Peyer's patch (tissue), 4 donors: ENCODE measurements around the gene DPH2. TPM values are rescaled to one million over a fixed set of nuclear protein-coding genes. Genes with fewer than 3 reads are reported as not detected.

Source experiments
- DNase-seq, 3 donors: peaks; one replicate each; pipeline ENCODE4 v3.0.0-alpha.2; 2017 to 2019
- H3K27ac ChIP-seq, 4 donors: fragments of 200-600 bp; sonication (generic); one replicate each; pipeline ENCODE4 v1.5.1; 2016 to 2019
- H3K27me3 ChIP-seq, 2 donors: fragments of 200-600 bp; sonication (generic); one replicate each; pipeline ENCODE4 v1.5.1; 2019
- H3K36me3 ChIP-seq, 3 donors: fragments of 200-600 bp; sonication (generic); one replicate each; pipeline ENCODE4 v1.5.1; 2016 to 2019
- H3K4me1 ChIP-seq, 4 donors: fragments of 200-600 bp; sonication (generic); one replicate each; pipeline ENCODE4 v1.5.1; 2016 to 2019
- H3K4me3 ChIP-seq, 4 donors: fragments of 200-600 bp; sonication (generic); 1 replicate in 3 of 4; 2 replicates in 1 of 4; pipeline ENCODE4 v1.5.1; 2016 to 2019; ENCODE audit warnings: mild to moderate bottlenecking in 1 of 4
- H3K9me3 ChIP-seq, 4 donors: fragments of 200-600 bp; sonication (generic); one replicate each; pipeline ENCODE4 v1.5.1; 2016 to 2019; ENCODE audit warnings: mild to moderate bottlenecking in 1 of 4
- POLR2A ChIP-seq, 2 donors: fragments of 450-650 bp; IDR thresholded peaks; one replicate each; pipeline ENCODE4 v1.5.1; 2017; ENCODE audit warnings: antibody characterized with exemption in 2 of 2, mild to moderate bottlenecking in 2 of 2, moderate library complexity in 2 of 2
- total RNA-seq, 4 donors: library from RNA; depleted of rRNA; stranded (reverse); fragments of >200 nt; gene quantifications; one replicate each; pipeline ENCODE4 v1.1.0, GENCODE V29; 2016
- TF ChIP-seq, protein P1 (sequence below), 6 experiments: fragments of 450-650 bp in 4 of 6; fragments of 200-600 bp in 2 of 6; sonication (generic) in 1 of 6; IDR thresholded peaks; one replicate each; pipeline ENCODE4 v1.5.1; 2017 to 2019; ENCODE audit warnings: antibody characterized with exemption in 6 of 6, mild to moderate bottlenecking in 3 of 6, moderate library complexity in 1 of 6

DPH2 gene
- total RNA-seq, 4 donors from 2014 or later, result 16.6 to 106 (median 38.6) TPM

- no peak overlapping the region for H3K27ac ChIP-seq
- DNase-seq, result peak; percentile 49 to 83 (median 77)
- no peaks in the 10 kb centered on the region for H3K27me3 ChIP-seq
- no peaks in the 10 kb centered on the region for H3K36me3 ChIP-seq
- H3K4me1 ChIP-seq, result peaks cover 3 to 31% (median 12%) of the 10 kb centered on the region in 4 donors
- no peaks in the 10 kb centered on the region for H3K9me3 ChIP-seq
- TF ChIP-seq, protein P1, sequence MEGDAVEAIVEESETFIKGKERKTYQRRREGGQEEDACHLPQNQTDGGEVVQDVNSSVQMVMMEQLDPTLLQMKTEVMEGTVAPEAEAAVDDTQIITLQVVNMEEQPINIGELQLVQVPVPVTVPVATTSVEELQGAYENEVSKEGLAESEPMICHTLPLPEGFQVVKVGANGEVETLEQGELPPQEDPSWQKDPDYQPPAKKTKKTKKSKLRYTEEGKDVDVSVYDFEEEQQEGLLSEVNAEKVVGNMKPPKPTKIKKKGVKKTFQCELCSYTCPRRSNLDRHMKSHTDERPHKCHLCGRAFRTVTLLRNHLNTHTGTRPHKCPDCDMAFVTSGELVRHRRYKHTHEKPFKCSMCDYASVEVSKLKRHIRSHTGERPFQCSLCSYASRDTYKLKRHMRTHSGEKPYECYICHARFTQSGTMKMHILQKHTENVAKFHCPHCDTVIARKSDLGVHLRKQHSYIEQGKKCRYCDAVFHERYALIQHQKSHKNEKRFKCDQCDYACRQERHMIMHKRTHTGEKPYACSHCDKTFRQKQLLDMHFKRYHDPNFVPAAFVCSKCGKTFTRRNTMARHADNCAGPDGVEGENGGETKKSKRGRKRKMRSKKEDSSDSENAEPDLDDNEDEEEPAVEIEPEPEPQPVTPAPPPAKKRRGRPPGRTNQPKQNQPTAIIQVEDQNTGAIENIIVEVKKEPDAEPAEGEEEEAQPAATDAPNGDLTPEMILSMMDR (IDR thresholded peaks at IDR 0.05), result peak; percentile 68 to 80 (median 75)
- no peak for TF ChIP-seq POLR2A (IDR thresholded peaks at IDR 0.05)
- H3K4me3 ChIP-seq, result peak overlapping the region in 3 of 4 donors; percentile 20 to 44 (median 35)
Measured at GRCh38 chr1:43934101-43934985, 35.5 kb upstream of the DPH2 start.

DNA sequence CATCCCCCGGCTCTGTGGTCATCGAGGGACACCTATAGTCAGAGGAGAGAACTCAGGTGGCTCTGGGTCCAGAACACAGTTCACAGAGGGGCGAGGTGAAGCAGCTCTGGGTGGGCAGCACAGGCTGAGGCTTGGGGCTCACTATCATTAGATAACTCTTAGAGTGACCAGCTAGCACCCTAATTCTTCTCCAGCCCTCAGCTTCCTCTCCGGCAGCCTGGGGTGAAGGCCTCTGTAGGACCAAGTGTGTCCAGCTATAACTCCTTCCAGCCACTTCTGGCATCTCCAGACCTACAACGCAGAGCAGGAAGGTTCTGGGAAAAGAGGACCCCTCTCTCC is 34.9 kb upstream of the DPH2 start:
- no peak for DNase-seq
- Histone ChIP-seq H3K4me1 (peaks cover 3 to 31% (median 12%) of the 10 kb centered on the region in 4 donors), H3K4me3 (no peak overlapping the region), H3K27me3 (no peaks in the 10 kb centered on the region), H3K9me3 (no peaks in the 10 kb centered on the region), H3K36me3 (no peaks in the 10 kb centered on the region), H3K27ac (no peak overlapping the region)
- TF ChIP-seq POLR2A (IDR thresholded peaks at IDR 0.05), result no peak
- TF ChIP-seq, protein P1 (IDR thresholded peaks at IDR 0.05), result no peak

DNA sequence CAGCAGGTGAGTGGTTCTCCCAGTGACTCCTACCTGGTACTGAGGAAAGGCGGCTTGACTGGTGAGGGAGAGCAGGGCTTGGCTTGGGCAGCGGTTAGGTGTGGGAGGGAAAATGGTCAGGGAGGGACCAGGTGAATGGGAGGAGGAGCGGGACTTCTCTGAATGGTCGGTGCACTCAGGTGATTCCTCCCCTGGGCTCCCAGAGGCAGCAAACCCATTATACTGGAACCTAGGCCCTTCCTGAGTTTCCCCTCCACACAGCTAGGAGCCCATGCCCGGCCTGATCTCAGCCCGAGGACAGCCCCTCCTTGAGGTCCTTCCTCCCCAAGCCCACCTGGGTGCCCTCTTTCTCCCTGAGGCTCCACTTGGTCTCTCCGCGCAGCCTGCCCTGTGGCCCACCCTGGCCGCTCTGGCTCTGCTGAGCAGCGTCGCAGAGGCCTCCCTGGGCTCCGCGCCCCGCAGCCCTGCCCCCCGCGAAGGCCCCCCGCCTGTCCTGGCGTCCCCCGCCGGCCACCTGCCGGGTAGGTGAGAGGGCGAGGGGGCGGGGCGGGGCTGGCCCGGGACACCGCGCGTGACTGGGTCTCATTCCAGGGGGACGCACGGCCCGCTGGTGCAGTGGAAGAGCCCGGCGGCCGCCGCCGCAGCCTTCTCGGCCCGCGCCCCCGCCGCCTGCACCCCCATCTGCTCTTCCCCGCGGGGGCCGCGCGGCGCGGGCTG is 33.9 kb upstream of the DPH2 start:
- H3K4me1 ChIP-seq, result peaks cover 3 to 31% (median 12%) of the 10 kb centered on the region in 4 donors
- no peak for DNase-seq
- no peaks in the 10 kb centered on the region for H3K36me3 ChIP-seq
- H3K27ac ChIP-seq, result no peak overlapping the region
- H3K9me3 ChIP-seq, result no peaks in the 10 kb centered on the region
- H3K27me3 ChIP-seq, result no peaks in the 10 kb centered on the region
- H3K4me3 ChIP-seq, result peak overlapping the region; percentile 18 to 56 (median 49)
- TF ChIP-seq, protein P1 (IDR thresholded peaks at IDR 0.05), result no peak
- TF ChIP-seq POLR2A (IDR thresholded peaks at IDR 0.05), result no peak

GRCh38 chr1:43936431-43937151 is 33.2 kb upstream of the DPH2 start:
- DNase-seq, result no peak
- no peaks in the 10 kb centered on the region for H3K9me3 ChIP-seq
- peak overlapping the region; percentile 18 to 56 (median 49) for H3K4me3 ChIP-seq
- H3K27ac ChIP-seq, result no peak overlapping the region
- H3K36me3 ChIP-seq, result no peaks in the 10 kb centered on the region
- TF ChIP-seq POLR2A (IDR thresholded peaks at IDR 0.05), result no peak
- TF ChIP-seq, protein P1 (IDR thresholded peaks at IDR 0.05), result peak in 3 of 6 experiments; percentile 2 to 13 (median 5)
- no peaks in the 10 kb centered on the region for H3K27me3 ChIP-seq
- H3K4me1 ChIP-seq, result peaks cover 3 to 31% (median 12%) of the 10 kb centered on the region in 4 donors

GRCh38 chr1:43937179-43937865 is 32.5 kb upstream of the DPH2 start:
- no peak for TF ChIP-seq POLR2A (IDR thresholded peaks at IDR 0.05)
- TF ChIP-seq, protein P1 (IDR thresholded peaks at IDR 0.05), result no peak
- Histone ChIP-seq H3K36me3 (no peaks in the 10 kb centered on the region), H3K4me1 (peaks cover 3 to 31% (median 12%) of the 10 kb centered on the region in 4 donors), H3K27ac (no peak overlapping the region), H3K9me3 (no peaks in the 10 kb centered on the region), H3K4me3 (no peak overlapping the region), H3K27me3 (no peaks in the 10 kb centered on the region)
- DNase-seq, result no peak
